GM06990 (cell line): ENCODE measurements around the gene HIC1.
A peak's percentile ranks its signal among the peaks of the same experiment; 100 is the strongest.

Experiments
- DNase-seq: peaks from one replicate; pipeline ENCODE4 v3.0.0-alpha.2; 2011; ENCODE audit not compliant: insufficient read length; ENCODE audit errors: extremely low read depth
- H3K27me3 ChIP-seq: replicated peaks from 2 replicates; pipeline ENCODE4 v1.6.0; 2011; ENCODE audit warnings: low read length; ENCODE audit not compliant: control insufficient read depth, insufficient read depth
- H3K36me3 ChIP-seq: 2 replicates; pipeline ENCODE4 v1.5.1; 2011; ENCODE audit warnings: low read length; ENCODE audit not compliant: control insufficient read depth, insufficient read depth
- H3K4me3 ChIP-seq: replicated peaks from 2 replicates; pipeline ENCODE4 v1.5.1; 2011; ENCODE audit warnings: low read depth, mild to moderate bottlenecking, control low read depth, low read length
- TF ChIP-seq, protein P1 (sequence below): IDR thresholded peaks from 2 replicates; pipeline ENCODE4 v1.5.1; 2011; ENCODE audit warnings: low read length, control low read depth, mild to moderate bottlenecking, inconsistent platforms; ENCODE audit not compliant: insufficient read depth, poor library complexity, severe bottlenecking

Gene HIC1

DNA sequence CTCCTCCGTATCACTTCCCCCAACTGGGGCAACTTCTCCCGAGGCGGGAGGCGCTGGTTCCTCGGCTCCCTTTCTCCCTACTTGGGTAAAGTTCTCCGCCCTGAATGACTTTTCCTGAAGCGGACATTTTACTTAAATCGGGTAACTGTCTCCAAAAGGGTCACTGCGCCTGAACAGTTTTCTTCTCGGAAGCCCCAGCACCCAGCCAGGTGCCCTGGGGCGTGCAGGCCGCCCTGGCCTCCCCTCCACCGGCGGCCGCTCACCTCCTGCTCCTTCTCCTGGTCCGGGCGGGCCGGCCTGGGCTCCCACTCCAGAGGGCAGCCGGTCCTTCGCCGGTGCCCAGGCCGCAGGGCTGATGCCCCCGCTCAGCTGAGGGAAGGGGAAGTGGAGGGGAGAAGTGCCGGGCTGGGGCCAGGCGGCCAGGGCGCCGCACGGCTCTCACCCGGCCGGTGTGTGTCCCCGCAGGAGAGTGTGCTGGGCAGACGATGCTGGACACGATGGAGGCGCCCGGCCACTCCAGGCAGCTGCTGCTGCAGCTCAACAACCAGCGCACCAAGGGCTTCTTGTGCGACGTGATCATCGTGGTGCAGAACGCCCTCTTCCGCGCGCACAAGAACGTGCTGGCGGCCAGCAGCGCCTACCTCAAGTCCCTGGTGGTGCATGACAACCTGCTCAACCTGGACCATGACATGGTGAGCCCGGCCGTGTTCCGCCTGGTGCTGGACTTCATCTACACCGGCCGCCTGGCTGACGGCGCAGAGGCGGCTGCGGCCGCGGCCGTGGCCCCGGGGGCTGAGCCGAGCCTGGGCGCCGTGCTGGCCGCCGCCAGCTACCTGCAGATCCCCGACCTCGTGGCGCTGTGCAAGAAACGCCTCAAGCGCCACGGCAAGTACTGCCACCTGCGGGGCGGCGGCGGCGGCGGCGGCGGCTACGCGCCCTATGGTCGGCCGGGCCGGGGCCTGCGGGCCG, 1.6 kb downstream of the HIC1 start:
- Histone ChIP-seq H3K36me3 (peaks cover 22% of the 10 kb centered on the region), H3K4me3 (peak overlapping the region; percentile 78), H3K27me3 (no peaks in the 10 kb centered on the region)
- TF ChIP-seq, protein P1, sequence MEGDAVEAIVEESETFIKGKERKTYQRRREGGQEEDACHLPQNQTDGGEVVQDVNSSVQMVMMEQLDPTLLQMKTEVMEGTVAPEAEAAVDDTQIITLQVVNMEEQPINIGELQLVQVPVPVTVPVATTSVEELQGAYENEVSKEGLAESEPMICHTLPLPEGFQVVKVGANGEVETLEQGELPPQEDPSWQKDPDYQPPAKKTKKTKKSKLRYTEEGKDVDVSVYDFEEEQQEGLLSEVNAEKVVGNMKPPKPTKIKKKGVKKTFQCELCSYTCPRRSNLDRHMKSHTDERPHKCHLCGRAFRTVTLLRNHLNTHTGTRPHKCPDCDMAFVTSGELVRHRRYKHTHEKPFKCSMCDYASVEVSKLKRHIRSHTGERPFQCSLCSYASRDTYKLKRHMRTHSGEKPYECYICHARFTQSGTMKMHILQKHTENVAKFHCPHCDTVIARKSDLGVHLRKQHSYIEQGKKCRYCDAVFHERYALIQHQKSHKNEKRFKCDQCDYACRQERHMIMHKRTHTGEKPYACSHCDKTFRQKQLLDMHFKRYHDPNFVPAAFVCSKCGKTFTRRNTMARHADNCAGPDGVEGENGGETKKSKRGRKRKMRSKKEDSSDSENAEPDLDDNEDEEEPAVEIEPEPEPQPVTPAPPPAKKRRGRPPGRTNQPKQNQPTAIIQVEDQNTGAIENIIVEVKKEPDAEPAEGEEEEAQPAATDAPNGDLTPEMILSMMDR = peak; percentile 28
- peak; percentile 79 for DNase-seq

DNA sequence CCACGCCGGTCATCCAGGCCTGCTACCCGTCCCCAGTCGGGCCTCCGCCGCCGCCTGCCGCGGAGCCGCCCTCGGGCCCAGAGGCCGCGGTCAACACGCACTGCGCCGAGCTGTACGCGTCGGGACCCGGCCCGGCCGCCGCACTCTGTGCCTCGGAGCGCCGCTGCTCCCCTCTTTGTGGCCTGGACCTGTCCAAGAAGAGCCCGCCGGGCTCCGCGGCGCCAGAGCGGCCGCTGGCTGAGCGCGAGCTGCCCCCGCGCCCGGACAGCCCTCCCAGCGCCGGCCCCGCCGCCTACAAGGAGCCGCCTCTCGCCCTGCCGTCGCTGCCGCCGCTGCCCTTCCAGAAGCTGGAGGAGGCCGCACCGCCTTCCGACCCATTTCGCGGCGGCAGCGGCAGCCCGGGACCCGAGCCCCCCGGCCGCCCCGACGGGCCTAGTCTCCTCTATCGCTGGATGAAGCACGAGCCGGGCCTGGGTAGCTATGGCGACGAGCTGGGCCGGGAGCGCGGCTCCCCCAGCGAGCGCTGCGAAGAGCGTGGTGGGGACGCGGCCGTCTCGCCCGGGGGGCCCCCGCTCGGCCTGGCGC, 2.4 kb downstream of the HIC1 start:
- H3K27me3 ChIP-seq = no peaks in the 10 kb centered on the region
- DNase-seq = no peak
- peaks cover 23% of the 10 kb centered on the region for H3K36me3 ChIP-seq
- H3K4me3 ChIP-seq = peak overlapping the region; percentile 40
- TF ChIP-seq, protein P1 = no peak

DNA sequence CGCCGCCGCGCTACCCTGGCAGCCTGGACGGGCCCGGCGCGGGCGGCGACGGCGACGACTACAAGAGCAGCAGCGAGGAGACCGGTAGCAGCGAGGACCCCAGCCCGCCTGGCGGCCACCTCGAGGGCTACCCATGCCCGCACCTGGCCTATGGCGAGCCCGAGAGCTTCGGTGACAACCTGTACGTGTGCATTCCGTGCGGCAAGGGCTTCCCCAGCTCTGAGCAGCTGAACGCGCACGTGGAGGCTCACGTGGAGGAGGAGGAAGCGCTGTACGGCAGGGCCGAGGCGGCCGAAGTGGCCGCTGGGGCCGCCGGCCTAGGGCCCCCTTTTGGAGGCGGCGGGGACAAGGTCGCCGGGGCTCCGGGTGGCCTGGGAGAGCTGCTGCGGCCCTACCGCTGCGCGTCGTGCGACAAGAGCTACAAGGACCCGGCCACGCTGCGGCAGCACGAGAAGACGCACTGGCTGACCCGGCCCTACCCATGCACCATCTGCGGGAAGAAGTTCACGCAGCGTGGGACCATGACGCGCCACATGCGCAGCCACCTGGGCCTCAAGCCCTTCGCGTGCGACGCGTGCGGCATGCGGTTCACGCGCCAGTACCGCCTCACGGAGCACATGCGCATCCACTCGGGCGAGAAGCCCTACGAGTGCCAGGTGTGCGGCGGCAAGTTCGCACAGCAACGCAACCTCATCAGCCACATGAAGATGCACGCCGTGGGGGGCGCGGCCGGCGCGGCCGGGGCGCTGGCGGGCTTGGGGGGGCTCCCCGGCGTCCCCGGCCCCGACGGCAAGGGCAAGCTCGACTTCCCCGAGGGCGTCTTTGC, 3.1 kb downstream of the HIC1 start:
- Histone ChIP-seq H3K4me3 (peak overlapping the region; percentile 39), H3K27me3 (no peaks in the 10 kb centered on the region), H3K36me3 (peaks cover 23% of the 10 kb centered on the region)
- TF ChIP-seq, protein P1 = no peak
- peak; percentile 70 for DNase-seq

DNA sequence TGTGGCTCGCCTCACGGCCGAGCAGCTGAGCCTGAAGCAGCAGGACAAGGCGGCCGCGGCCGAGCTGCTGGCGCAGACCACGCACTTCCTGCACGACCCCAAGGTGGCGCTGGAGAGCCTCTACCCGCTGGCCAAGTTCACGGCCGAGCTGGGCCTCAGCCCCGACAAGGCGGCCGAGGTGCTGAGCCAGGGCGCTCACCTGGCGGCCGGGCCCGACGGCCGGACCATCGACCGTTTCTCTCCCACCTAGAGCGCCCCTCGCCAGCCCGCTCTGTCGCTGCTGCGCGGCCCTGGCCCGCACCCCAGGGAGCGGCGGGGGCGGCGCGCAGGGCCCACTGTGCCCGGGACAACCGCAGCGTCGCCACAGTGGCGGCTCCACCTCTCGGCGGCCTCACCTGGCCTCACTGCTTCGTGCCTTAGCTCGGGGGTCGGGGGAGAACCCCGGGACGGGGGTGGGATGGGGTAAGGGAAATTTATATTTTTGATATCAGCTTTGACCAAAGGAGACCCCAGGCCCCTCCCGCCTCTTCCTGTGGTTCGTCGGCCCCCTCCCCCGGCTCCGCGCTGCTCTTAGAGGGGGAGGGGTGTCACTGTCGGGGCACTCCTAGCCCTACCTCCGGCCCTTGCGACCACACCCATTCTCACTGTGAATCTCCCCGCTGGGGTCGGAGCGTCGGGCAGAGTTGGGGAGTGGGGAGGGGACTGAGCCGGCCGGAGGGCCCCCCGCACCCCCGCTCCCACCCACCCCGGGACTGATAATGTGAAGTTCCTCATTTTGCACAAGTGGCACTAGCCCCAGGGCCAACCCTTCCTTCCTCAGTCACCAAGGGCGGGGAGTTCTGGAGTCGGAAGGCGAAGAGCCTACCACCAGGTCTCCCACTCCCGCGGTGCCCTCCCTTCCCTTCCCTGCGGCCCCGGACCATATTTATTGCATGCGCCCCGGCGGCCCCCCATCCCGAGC, 4.0 kb downstream of the HIC1 start:
- TF ChIP-seq, protein P1 = peak; percentile 76
- peak; percentile 79 for DNase-seq
- H3K36me3 ChIP-seq = peaks cover 23% of the 10 kb centered on the region
- H3K4me3 ChIP-seq = peak overlapping the region; percentile 39
- H3K27me3 ChIP-seq = no peaks in the 10 kb centered on the region
